Lower leg skin (tissue), 3 donors: ENCODE data around the gene GRIN3A.

Experiments used
- POLR2A ChIP-seq, 2 donors: fragments of 450-650 bp; IDR thresholded peaks; one replicate each; pipeline ENCODE4 v1.6.1; 2016 to 2017; ENCODE audit warnings: antibody characterized with exemption in 2 of 2, mild to moderate bottlenecking in 1 of 2, moderate library complexity in 1 of 2
- TF ChIP-seq, protein P1 (sequence below), 3 donors: fragments of 450-650 bp; IDR thresholded peaks; one replicate each; pipeline ENCODE4 v1.5.1; 2016; ENCODE audit warnings: antibody characterized with exemption in 3 of 3, mild to moderate bottlenecking in 3 of 3, moderate library complexity in 2 of 3

DNA sequence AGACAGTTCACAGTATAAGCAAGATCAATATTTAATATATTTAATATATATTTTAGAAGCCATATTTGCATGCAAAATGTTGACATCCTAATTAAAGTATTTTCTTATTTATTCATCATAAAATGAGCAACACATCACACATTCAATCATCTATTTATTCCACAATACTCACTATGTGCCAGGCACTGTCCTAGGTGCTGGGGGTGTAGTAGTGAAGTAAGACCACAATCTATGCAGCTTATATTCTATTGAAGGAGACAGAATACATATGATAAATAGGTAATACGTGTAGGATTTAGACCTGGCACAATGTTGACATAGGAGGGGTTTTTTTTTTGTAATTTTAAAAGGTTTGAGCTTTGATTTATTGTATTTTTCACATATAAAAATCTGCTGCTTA lies 63.1 kb downstream of the GRIN3A start:
- TF ChIP-seq, protein P1, sequence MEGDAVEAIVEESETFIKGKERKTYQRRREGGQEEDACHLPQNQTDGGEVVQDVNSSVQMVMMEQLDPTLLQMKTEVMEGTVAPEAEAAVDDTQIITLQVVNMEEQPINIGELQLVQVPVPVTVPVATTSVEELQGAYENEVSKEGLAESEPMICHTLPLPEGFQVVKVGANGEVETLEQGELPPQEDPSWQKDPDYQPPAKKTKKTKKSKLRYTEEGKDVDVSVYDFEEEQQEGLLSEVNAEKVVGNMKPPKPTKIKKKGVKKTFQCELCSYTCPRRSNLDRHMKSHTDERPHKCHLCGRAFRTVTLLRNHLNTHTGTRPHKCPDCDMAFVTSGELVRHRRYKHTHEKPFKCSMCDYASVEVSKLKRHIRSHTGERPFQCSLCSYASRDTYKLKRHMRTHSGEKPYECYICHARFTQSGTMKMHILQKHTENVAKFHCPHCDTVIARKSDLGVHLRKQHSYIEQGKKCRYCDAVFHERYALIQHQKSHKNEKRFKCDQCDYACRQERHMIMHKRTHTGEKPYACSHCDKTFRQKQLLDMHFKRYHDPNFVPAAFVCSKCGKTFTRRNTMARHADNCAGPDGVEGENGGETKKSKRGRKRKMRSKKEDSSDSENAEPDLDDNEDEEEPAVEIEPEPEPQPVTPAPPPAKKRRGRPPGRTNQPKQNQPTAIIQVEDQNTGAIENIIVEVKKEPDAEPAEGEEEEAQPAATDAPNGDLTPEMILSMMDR (IDR thresholded peaks at IDR 0.05): no peak
- no peak for TF ChIP-seq POLR2A (IDR thresholded peaks at IDR 0.05)
